OCI-M2 (cell line): ENCODE data around the gene POLR1H.
A peak's percentile ranks its signal among the peaks of the same experiment; 100 is the strongest.

Experiments used
- DNase-seq: peaks from one replicate; lab custom pipeline; 2025; ENCODE audit not compliant: unreplicated experiment; lab: John Stamatoyannopoulos, UW

POLR1H gene

DNA sequence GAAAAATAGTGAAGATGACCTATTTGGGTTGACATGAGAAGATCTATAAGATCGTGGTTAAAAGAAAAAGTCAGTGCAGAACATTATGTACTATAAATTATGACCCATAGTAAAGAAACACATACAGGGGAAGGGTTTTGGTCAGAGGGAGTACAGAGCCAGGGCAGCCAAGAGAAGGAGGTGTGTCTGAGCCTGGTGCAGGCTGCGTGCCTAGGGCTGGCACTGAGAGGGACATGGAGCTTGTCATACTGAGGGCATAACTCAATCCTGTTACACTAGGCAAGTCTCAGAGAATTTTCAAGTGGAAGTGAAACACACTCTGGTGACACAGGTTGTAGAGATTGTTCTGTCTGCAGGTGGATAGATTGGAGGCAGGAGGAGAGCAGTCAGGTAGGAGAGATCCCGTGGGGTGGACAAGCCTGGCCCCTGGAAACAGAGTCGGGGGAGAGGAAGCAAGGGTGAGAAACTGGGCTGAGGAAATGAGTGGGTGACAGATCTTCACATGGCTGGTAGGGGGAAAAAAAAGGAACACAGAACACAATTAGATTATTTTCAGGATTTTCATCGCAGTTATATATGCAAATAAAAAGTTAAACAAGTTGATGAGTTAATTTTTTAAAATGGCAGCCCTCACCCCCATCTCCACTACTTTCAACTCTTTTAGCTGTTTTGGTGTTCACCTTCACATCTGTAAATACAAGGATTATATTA lies 33.0 kb downstream of the POLR1H start:
- no peak for DNase-seq

DNA sequence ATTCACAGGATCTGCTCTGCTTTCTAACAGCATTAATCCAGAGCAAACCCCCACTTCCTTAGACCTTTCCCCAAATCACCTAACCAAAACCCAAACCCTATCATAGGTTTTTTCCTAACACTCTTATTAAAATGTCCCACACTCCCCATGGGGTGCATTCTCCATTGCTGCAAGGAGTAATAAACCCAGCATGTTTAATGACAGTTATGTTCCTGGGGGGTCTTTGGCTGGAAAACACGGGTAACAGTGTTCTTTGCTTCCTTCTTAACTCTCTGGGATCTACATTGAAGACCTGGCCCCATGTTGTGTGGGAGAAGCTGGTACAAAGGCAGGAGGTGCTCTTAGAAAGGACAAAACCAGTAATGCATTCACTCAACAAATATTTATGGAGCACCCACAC lies 35.8 kb downstream of the POLR1H start:
- no peak for DNase-seq

DNA sequence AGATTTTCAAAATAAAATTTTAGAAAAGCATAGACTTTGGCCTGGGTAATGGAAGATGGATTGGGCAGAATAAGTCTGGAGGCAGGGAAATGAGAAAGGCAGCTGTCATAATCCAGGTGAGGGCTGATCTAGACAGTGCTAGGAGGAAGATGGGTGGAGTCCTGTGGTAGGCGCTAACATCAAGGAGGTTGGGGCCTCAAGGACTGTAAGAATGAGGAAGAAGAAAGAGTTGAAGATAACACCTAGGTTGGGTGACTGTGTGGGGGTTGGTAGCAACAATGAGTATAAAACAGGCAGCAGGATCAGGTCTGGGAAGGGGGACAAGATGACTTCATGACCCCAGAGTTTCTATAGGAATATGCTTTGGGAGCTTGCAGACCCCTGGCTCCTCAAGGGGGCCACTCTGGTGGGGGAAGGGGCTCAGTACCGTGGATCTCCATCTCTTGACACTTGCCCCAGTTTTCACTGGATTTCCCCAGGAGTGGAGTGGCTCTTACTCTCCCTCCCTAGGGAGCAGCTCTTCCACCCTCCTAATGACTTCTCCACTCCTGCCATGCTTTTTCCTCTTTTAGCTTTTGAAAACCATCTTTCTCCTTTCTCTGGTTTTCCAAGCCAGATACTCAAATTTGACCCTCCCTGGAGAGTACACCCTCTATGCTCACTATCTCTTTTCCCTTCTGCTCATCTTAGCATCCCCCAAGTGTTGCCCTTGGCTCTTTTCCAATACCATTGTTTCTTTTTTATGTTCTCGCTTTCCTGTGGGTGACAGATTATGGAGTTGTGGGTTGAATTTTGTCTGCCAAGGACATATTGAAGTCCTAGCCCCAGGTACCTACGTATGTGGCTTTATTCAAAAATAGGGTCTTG lies 37.1 kb downstream of the POLR1H start:
- DNase-seq: no peak

DNA sequence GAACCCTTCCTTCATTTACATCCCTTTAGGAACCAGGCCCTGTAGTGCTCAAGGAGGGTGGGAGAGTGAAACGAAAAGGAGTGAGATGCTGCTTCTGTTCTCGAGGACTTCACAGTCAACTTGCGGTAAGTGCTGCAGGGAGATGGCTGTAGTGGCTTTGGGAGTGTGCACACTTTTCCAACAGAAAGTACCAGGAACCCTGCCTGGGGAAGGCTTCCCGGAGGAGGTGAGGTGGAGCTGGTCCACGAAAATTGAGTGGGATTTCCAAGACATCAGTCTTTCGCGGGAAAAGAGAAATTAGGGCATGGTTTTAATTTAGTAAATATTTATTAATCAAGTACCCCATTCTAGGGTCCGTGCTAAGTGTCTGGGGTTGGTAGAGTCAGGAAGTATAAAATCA lies 39.1 kb downstream of the POLR1H start:
- DNase-seq: no peak

DNA sequence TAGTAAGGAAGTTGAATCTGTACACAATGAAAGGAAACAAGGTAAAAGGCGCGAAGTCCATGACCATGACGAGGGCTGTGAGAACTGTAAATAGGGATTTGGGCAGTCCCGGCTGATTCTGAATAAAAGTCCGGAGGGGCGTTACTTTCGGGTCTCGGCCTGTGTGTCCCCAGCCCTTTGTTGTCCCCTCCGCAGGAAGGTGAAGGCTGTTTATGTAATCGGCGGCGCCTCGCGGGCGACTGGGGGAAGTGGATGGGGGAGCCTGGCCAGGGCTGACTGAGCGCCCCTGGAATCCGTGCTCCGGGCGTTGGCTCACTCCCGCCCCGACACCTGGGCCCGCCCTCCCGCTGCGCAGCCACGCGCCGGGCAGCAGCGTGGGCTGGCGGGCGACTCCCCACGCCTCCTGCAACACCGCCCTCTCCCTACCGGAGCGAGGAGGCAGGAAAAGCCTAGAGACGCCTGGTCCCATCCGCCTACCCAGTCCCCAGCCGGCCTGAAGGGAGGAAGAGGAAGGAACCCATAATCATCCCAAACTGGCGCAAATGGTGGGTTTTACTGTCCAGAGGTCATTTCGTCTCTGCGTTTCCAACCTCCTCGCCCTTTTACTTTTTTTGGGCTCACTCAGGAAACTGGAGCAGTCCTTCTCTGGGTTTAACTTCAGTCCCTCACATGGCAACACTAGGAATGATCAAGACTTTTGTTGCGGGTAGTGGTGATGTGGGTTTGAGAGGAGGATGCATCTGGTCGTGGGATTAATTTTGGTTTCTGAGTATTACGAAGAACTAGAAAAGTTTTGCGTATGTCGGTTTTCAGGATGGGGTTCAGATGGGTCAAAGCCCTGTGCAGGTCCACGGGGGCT lies 39.7 kb downstream of the POLR1H start:
- no peak for DNase-seq

DNA sequence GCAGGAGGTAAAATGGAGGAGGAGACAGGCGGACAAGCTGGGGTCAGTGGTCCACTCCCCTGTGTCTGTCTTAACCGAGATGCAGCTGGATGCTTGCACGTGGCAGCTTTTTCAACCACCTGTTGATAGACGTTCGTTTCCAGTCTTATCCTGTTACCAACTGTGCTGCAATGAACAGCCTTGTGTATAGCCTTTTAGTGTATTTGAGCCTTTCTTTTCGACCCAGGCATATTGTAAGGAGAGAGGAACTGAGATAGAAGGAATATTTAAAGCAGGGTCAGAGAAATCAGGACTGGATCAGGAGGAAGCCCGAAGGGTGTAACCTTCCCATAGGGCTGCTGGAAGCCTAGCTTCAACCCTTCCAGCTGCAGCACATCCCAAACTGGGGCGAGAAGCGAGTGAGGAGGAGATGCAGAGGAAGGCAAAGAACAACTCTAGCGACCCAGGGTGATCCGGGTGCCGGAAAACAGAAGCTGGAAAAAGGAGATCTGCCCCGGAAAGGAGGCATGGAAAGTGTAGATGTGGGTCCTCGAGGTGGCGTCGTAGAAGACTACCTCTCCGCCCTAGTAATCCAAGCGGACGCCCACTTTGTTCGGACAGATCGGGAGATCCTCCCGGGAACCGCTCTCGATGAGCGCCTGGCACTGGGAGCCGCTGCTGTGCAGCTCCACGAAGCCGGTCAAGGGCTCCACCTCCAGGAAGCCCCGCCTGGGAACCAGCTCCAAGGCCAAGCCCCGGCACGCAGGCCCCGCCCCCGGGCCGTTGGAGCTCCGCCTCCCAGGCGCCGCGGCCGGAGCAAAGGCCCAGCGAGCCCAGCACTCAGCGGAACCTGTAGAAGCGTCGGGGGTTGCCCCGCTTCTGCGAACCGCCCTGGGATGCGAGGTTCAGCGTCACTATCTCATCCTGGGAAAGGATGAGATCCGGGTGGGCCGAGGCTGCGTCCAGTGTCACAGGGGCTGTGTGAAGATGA lies 40.7 kb downstream of the POLR1H start:
- DNase-seq: peak; percentile 63

DNA sequence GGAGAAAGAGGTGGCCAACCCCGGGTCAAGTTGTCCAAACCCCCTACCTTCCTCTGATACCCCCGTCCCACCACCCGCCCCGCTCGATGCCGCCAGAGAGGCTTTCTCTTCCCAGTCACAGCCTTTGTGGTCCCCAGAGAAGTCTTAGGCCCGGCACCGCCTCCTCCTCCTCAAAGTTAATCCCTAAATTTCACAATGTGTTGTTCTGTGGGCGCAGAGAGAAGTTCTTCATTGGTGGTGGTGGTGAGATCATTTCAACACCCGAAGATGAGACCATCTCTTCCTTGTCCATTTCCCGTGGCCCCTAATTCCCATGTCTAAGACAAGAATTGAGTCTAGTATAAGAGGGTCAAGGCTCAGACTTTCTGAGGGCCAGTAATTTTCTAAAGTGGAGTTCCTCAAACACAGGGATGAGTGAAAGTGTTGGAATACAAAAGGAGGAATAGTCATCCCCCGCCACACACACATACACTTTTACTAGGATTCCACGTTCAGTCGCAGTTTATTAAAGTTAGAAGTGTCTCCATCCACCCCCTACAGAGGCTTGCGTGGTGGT lies 41.4 kb downstream of the POLR1H start:
- DNase-seq: no peak

DNA sequence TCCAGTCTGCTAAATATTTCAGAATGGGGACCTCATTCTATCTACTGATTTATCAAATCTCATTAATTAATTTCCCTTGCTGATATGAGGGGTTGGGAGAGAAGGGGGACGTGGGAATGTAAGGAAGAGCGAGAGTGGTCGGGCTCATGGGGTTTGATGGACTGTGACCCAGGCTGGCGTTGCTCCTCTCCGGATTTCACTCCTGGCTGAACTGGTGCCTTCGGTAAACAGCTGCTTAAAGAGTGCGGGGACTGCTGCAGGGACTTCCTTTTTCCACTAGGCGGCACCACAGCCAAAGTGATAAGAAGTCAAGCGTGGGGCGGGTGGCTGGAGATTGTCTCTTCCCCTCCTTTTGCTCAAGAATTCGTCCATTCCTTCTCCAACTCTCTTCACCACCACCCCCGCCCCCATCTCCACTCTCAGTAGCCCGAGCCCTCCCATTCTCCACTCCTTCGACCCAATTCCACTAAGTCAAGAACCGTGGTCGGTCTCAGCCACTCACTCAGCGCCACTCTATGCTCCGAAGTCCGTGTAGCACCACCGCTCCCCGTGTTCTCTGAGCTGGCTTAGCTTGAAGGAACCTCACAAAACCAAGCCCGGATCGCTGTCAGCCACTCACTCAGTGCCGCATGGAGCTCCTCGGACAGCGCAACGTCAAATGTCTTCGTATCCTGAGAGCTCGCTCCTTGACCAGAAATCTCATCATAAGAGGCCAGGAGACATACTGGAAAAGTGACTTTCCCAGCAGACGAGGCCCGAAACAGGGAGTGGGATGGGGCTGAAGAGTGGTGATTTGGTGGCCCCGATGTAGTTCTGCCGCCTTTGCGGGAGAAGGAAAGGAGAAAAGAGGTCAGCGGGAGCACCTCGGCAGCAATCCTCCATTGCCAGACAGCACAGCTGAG lies 42.2 kb downstream of the POLR1H start:
- peak; percentile 83 for DNase-seq

DNA sequence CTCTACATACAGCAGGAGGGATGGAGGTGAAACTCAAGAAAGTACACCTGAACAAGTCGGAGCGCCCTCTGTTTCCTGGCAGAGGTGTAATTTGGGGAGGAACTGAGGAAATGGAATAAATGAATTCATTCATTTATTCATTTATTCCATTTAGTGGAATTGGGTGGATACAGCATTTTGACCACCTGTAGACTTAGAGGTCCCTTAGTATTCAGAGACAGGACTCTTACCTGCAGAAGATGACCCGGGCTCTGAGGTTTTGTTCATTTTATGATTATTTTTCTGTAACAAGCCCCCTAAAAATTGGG lies 42.8 kb downstream of the POLR1H start:
- no peak for DNase-seq

DNA sequence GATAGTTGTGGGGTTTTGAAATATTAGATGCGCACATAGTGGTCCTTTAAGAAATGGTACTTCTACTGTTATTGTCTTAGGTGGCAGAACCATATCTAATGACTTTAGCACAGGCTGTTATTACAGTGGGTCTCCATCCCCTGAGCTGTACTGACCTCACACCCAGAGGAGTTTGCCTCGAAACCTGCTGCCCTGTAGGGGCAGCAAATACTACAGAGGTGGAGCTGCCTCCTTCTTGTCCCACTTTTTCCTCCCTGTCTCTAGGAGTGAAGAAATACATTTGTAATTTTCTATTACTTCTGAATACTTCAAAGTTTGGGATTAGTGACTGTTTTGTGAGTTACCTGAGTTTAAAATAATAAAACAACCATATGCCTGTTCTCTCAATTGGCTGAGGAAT lies 43.6 kb downstream of the POLR1H start:
- no peak for DNase-seq

DNA sequence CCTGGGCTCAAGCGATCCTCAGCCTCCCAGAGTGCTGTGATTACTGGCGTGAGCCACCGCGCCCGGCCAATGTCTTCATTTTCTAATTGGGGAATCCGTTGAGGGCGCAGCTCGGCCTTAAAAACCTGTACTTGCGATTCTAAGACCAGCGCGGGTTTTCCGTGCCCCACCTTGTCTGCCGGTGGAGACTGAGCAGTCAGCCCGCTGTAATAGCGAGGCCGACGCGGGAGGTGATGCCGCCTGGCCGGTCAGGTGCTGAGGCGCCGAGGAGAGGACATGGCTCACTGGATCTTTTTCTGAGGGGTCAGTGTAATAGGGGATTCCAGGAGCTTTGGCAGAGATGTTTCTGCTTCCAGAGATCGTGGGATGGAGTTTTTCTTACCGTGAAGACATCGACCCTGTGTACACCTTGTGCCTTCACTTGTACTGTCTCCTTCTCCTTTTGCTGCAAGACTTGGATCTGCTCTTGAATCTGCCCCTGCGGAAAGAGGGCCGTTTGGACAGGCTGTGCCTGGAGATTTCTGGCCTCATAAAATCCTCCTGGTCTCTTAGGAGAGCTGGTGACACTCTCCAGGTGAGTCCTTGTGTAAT lies 50.3 kb downstream of the POLR1H start:
- DNase-seq: no peak

DNA sequence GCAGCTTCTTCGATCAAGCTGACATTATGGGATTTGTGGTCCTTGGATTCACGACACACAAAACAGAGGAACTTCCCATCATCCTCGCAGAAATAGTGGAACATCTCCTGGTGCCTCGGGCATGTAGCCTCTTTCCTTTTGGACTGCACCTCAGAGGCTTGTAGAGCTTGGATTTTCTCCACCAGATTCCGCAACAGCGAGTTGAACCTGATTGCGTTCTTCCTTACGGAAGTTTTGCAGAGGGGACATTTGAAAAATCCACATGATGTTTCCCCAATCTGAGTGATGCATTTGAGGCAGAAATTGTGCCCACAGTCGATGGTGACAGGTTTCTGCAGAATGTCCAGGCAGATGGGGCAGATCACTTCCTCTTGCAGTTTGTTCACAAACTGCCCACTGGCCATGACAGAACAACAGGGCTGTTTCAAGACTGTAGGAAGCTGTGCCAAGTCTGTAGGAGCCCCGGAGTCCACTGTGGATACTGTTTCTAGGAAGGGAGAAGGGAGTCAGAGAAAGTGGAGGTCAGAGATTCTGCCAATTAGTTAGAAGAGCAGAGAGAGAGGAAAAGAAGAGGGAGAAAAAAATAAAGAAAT lies 51.4 kb downstream of the POLR1H start:
- no peak for DNase-seq

DNA sequence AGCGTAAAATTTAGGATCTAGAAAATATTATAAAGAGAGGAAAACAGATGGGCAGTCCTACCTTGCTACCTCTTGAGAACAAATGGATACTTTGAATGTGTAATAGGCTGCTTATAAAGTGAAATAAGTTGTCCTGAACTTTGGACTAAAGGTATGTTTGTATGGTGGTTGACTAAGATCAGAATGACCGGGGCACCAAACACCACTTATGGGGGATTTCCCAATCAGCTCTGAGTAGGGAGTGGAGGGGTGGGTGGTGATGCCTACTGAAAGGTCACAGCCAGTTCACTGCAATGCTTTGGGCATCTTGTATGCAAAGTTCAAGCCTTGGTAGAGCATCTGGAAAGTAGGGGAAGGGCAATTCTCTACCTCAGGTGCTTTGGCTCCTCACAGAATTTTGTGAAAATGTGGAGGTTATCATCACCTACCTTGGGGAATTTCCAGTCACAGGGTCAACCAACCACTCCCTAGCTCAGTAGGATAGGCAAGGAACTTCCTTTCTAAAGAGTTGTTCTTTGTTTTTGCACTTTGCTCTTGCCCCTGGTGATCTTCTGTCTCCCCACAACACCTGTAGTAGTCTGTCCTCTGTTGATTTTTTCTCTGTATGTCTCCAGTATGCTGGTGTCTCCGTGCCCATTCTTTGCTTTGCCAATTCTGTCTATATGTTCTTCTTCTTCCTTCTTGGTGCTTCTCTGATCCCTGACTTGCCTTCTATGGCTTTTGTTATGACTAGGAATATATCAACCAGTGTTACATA lies 52.1 kb downstream of the POLR1H start, which contains the start of gene TRIM31:
Gene TRIM31, minus strand, starts transcription at position 88 of the 757 bp plus-strand sequence. CDS start 285 bp downstream, outside the sequence.
- DNase-seq: no peak

DNA sequence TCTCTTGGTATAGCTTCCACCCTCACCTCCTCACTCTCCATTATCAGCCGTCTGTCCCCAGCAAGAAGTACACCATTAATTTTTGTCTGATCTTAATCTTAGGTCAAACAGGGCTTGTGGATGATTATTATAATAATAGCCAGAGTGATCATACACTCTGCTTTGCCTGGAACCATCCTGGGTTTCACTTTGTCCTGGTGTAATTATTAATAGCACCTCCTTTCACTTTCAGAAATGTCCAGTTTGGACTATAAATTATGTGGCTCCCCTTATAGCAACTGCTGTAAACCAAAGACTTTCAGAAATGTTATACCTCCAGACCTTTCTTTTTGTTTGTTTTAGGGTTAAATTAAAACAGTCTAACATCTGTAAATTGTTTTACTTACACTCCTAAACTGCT lies 52.8 kb downstream of the POLR1H start:
- DNase-seq: no peak
